ENCODE measurements around the gene DHX16. TPM values are rescaled to one million over a fixed set of nuclear protein-coding genes. Genes with fewer than 3 reads are reported as not detected.

DHX16 gene
- total and polyA plus RNA-seq, 2 of the 8 experiments (the other 6 are each of a cell fraction or from before 2014, with no cell fraction given) = 27.4 to 44.4 TPM

- ChIA-PET POLR2A (ENCODE audit: partially characterized antibody) (interaction anchor here (0.7 to 4.8 kb wide), 50 partner anchors 7 to 550 kb away, joined by 3 to 443 read pairs (median 5); partner anchors contain the start of genes ABCF1, ATAT1, C6orf136 and DHX16), CTCF (ENCODE audit: partially characterized antibody) (interaction anchor here (1.6 to 1.7 kb wide), 2 partner anchors 14 to 18 kb away, joined by 4 to 7 read pairs; no protein-coding TSS in a partner anchor)
- peaks cover 4 to 67% of the 10 kb centered on the region in 2 experiments; a peak in 3 of 4 replicates for H3K79me2 ChIP-seq (ENCODE audit: control insufficient read depth in 1 of 2, insufficient read depth in 2 of 2, low read length in 2 of 2)
- peak overlapping the region; percentile 38 for H3K56ac ChIP-seq (replicated peaks; ENCODE audit: insufficient read length, low read depth, low read length)
- no peak overlapping the region for H2BK120ac ChIP-seq (replicated peaks; ENCODE audit: low read depth, low read length)
- H4K8ac ChIP-seq (ENCODE audit: extremely low read depth, insufficient read depth, low read length) = peak overlapping the region; percentile 98; the same call in 1 of the 2 replicates
- peak overlapping the region; percentile 91; the same call in 1 of the 2 replicates for H2AK5ac ChIP-seq (ENCODE audit: low read depth, low read length)
- no peak for FAIRE-seq
- no peaks in the 10 kb centered on the region for H3K9me3 ChIP-seq (ENCODE audit: insufficient read depth in 2 of 2, low read depth in 1 of 2, low read length in 1 of 2)
- peak overlapping the region; percentile 93 for H2BK5ac ChIP-seq (ENCODE audit: low read depth, low read length)
- peaks cover 14% of the 10 kb centered on the region for H3K23me2 ChIP-seq (ENCODE audit: low read depth, low read length)
- H2AFZ ChIP-seq (ENCODE audit: low read length) = no peak overlapping the region
- peak overlapping the region; percentile 98 for H3K27ac ChIP-seq (ENCODE audit: low read depth, low read length)
- no peak overlapping the region for H3K23ac ChIP-seq (ENCODE audit: insufficient read length)
- H2BK12ac ChIP-seq (ENCODE audit: low read depth, low read length) = peak overlapping the region; percentile 91; the same call in 1 of the 2 replicates
- peaks cover 1 to 4% of the 10 kb centered on the region in 2 experiments for H4K20me1 ChIP-seq (replicated peaks in 1 of 2; ENCODE audit: control insufficient read depth in 1 of 2, insufficient read depth in 2 of 2, low read length in 2 of 2)
- H2BK15ac ChIP-seq (ENCODE audit: low read length) = no peak overlapping the region
- no peaks in the 10 kb centered on the region for H3K27me3 ChIP-seq (replicated peaks in 1 of 4; ENCODE audit: control insufficient read depth in 3 of 4, extremely low read depth in 1 of 4, insufficient read depth in 3 of 4, low read length in 3 of 4)
- no peak overlapping the region for H3K14ac ChIP-seq (ENCODE audit: insufficient read length)
- H3K9ac ChIP-seq (replicated peaks in 1 of 4; ENCODE audit: extremely low read depth in 1 of 4, low read depth in 3 of 4, low read length in 3 of 4) = peak overlapping the region; percentile 99 to 100 (median 100)
- peak overlapping the region; percentile 90 to 97 (median 96) for H3K4me3 ChIP-seq (ENCODE audit: extremely low read depth in 1 of 4, insufficient read depth in 2 of 4, low read depth in 3 of 4, low read length in 4 of 4)
- peak overlapping the region; percentile 21; the same call in 1 of the 2 replicates for H3K18ac ChIP-seq (ENCODE audit: extremely low read depth, low read length)
- no peak overlapping the region for H3K4ac ChIP-seq (replicated peaks; ENCODE audit: insufficient read length, low read depth, low read length)
- peaks cover 6 to 44% (median 15%) of the 10 kb centered on the region in 4 experiments for H3K36me3 ChIP-seq (ENCODE audit: control insufficient read depth in 2 of 4, insufficient read depth in 4 of 4, low read length in 3 of 4)
- peaks cover 9% of the 10 kb centered on the region; the same call in 1 of the 2 replicates for H3K79me1 ChIP-seq (ENCODE audit: low read depth, low read length)
- DNase-seq (ENCODE audit: low read depth in 1 of 2, low spot score in 2 of 2) = peak; percentile 63 to 73
- H4K5ac ChIP-seq (ENCODE audit: insufficient read length, low read depth, low read length) = peak overlapping the region; percentile 84
- no peak overlapping the region for H2BK20ac ChIP-seq (ENCODE audit: low read length)
- WGBS, 2 experiments (ENCODE audit: extremely low coverage in 1 of 2, insufficient coverage in 1 of 2, insufficient read length in 1 of 2, insufficient replicate concordance in 2 of 2, low coverage in 1 of 2, low lambda C conversion rate in 2 of 2, missing lambda C conversion rate in 1 of 2) = 1% methylated on average over 10 of the region's 10 CpGs; no CpG with 5 or more reads in 1 of the 2 experiments
- H4K91ac ChIP-seq (replicated peaks; ENCODE audit: insufficient read length, low read length) = no peak overlapping the region
- H3K4me1 ChIP-seq (replicated peaks in 1 of 4; ENCODE audit: control insufficient read depth in 3 of 4, insufficient read depth in 4 of 4, low read length in 3 of 4) = peaks cover 0 to 6% (median 4%) of the 10 kb centered on the region in 4 experiments; a peak in 4 of 7 replicates
- peak overlapping the region; percentile 96 to 98 for H3K4me2 ChIP-seq (ENCODE audit: insufficient read depth in 1 of 2, low read depth in 2 of 2, low read length in 2 of 2)
- TF ChIP-seq YY1 (IDR thresholded peaks at IDR 0.05; ENCODE audit: low read depth, low read length) (peak; percentile 84; the same call in 1 of the 2 replicates), TAF1 (IDR thresholded peaks at IDR 0.05; ENCODE audit: low read depth, low read length) (peak; percentile 84), KDM5A (IDR thresholded peaks at IDR 0.05; ENCODE audit: low read length) (no peak), BCL11A (IDR thresholded peaks at IDR 0.05; ENCODE audit: low read depth in 2 of 2, low read length in 2 of 2) (no peak), CBX8 (IDR thresholded peaks at IDR 0.05; ENCODE audit: borderline replicate concordance, low read depth, low read length) (no peak), ATF2 (IDR thresholded peaks at IDR 0.05; ENCODE audit: low read length) (peak; percentile 20; the same call in 1 of the 2 replicates), BRCA1 (IDR thresholded peaks at IDR 0.05; ENCODE audit: low read depth, low read length) (no peak; the same call in 1 of the 2 replicates), TBP (IDR thresholded peaks at IDR 0.05; ENCODE audit: low read depth, low read length) (peak; percentile 43; the same call in 1 of the 2 replicates), EZH2 (IDR thresholded peaks at IDR 0.05; ENCODE audit: low read depth, low read length, severe bottlenecking) (no peak)
These were observed 57.4 kb downstream of the DHX16 start for GRCh38 chr6:30615219-30615957.

All from H1 (cell line).